Sciatic nerve (tissue), 2 donors: ENCODE results near the gene PRPF19. TPM values are rescaled to one million over a fixed set of nuclear protein-coding genes. Genes with fewer than 3 reads are reported as not detected.

Source experiments
- ATAC-seq: fragments of 200-7000 bp; cut with Tn5 transposase; one replicate; pipeline ENCODE4 v1.9.1; 2020; ENCODE audit warnings: mild to moderate bottlenecking, moderate library complexity
- DNase-seq: peaks from one replicate; pipeline ENCODE4 v3.0.0-alpha.2; 2020; ENCODE audit warnings: low spot score
- intact Hi-C: fragments of 100-400 bp; cut with DNase I; formaldehyde crosslinking; loops from one replicate; pipeline ENCODE4 v1.14.2; 2022
- total RNA-seq: library from RNA; stranded (reverse); fragmentation: NEBNext Ultra II Directional; extraction: Animal tissue kit (Norgen Biotek cat#: 25700); gene quantifications from one replicate; pipeline ENCODE4 v1.2.1, GENCODE V29; 2021
- donor health status: DM: no; HTN: no; CAD: no.
- donor health status: DM: no; HTN: no; CAD: no.

Gene PRPF19
- total RNA-seq, 1 donor from 2014 or later: 50.7 TPM

GRCh38 chr11:60887556-60887955 lies 18.8 kb downstream of the PRPF19 start:
- intact Hi-C loops: no loop called here
- ATAC-seq (peak; percentile 71), DNase-seq (no peak)

GRCh38 chr11:60880643-60881282 lies 25.6 kb downstream of the PRPF19 start:
- intact Hi-C loops: no loop called here
- DNase-seq (no peak), ATAC-seq (no peak)

GRCh38 chr11:60879971-60880588 lies 26.3 kb downstream of the PRPF19 start:
- intact Hi-C loops: no loop called here
- no peak for DNase-seq
- no peak for ATAC-seq

- DNase-seq (no peak), ATAC-seq (no peak)
- intact Hi-C loops: no loop called here
Measured at GRCh38 chr11:60879104-60879503, 27.3 kb downstream of the PRPF19 start.

- ATAC-seq: peak; percentile 94
- intact Hi-C loops: no loop called here
Measured at GRCh38 chr11:60878245-60879101, 27.9 kb downstream of the PRPF19 start.

GRCh38 chr11:60876168-60876485 lies 30.3 kb downstream of the PRPF19 start:
- intact Hi-C loops: no loop called here
- ATAC-seq (no peak), DNase-seq (no peak)

More at GRCh38 chr11:60878245-60879101, 27.9 kb downstream of the PRPF19 start:
- no peak for DNase-seq

- ATAC-seq (no peak), DNase-seq (no peak)
- intact Hi-C loops: no loop called here
Measured at GRCh38 chr11:60875366-60876167, 30.8 kb downstream of the PRPF19 start.

- ATAC-seq (no peak), DNase-seq (peak; percentile 60)
- intact Hi-C loops: no loop called here
Measured at GRCh38 chr11:60874421-60875365, 31.7 kb downstream of the PRPF19 start.

- no peak for ATAC-seq
- no peak for DNase-seq
- intact Hi-C loops: no loop called here
Measured at GRCh38 chr11:60873533-60873932, 32.9 kb downstream of the PRPF19 start.

GRCh38 chr11:60872961-60873524 lies 33.3 kb downstream of the PRPF19 start:
- DNase-seq (no peak), ATAC-seq (no peak)
- intact Hi-C loops: no loop called here

GRCh38 chr11:60872124-60872960 lies 34.0 kb downstream of the PRPF19 start:
- ATAC-seq (peak; percentile 89), DNase-seq (no peak)
- intact Hi-C loops: no loop called here

- intact Hi-C loops: no loop called here
- DNase-seq: peak; percentile 45
- ATAC-seq: peak; percentile 29
Measured at GRCh38 chr11:60871378-60872061, 34.9 kb downstream of the PRPF19 start.

GRCh38 chr11:60870733-60871377 lies 35.5 kb downstream of the PRPF19 start:
- intact Hi-C loops: no loop called here
- ATAC-seq (no peak), DNase-seq (peak; percentile 25)

- intact Hi-C loops: no loop called here
- peak; percentile 25 for DNase-seq
- no peak for ATAC-seq
Measured at GRCh38 chr11:60870276-60870675, 36.1 kb downstream of the PRPF19 start.

GRCh38 chr11:60869451-60869825 lies 36.9 kb downstream of the PRPF19 start:
- ATAC-seq (no peak), DNase-seq (peak; percentile 45)
- intact Hi-C loops: no loop called here
